Hepatocyte (in vitro differentiated cells): ENCODE measurements around the gene GRIK2.

Source experiments
- CTCF ChIP-seq: fragments of 200-600 bp; sonication (generic); IDR thresholded peaks from 2 replicates; pipeline ENCODE4 v1.5.1; 2016; ENCODE audit warnings: antibody characterized with exemption, mild to moderate bottlenecking; ENCODE audit not compliant: poor library complexity
- EZH2 ChIP-seq: fragments of 200-600 bp; sonication (generic); IDR thresholded peaks from 2 replicates; pipeline ENCODE4 v1.6.1; 2016; ENCODE audit warnings: antibody characterized with exemption, mild to moderate bottlenecking, borderline replicate concordance

- TF ChIP-seq EZH2 (no peak), CTCF (no peak)
Observed at GRCh38 chr6:101453221-101453620, 59.7 kb downstream of the GRIK2 start.
